ENCODE data around the gene RNF44. TPM values are rescaled to one million over a fixed set of nuclear protein-coding genes. Genes with fewer than 3 reads are reported as not detected.
"Not testable (repeated sequence)": the region's sequence is repeated elsewhere in the genome, so short reads cannot be mapped to it uniquely, and the experiment has no call there.

RNF44 gene
- total and polyA plus RNA-seq, 2 of the 4 experiments (the other 2 are of a cell fraction): 0.54 to 12.4 TPM

DNA sequence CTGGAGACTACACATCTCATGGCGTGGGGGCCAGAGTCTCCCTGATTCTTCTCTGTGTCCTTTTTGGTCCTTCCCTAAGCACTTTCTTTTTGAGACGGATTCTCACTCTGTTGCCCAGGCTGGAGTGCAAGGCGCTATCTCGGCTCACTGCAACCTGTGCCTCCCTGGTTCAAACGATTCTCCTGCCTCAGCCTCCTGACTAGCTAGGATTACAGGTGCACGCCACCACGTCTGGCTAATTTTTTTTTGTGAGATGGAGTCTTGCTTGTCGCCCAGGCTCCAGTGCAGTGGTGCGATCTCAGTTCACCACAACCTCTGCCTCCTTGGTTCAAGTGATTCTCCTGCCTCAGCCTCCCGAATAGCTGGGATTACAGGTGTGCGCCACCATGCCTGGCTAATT lies 13.7 kb upstream of the RNF44 start:
- WGBS, 2 experiments (ENCODE audit: extremely low coverage in 2 of 2, insufficient read length in 1 of 2): 84% methylated on average over 7 of the region's 11 CpGs; no CpG with 5 or more reads in 1 of the 2 experiments
- H2BK20ac ChIP-seq (ENCODE audit: low read depth, low read length); DNase-seq; H3K4me2 ChIP-seq (ENCODE audit: low read depth, low read length); H3K56ac ChIP-seq (ENCODE audit: extremely low read depth, insufficient read depth, low read length); POLR2A ChIA-PET (ENCODE audit: unreplicated experiment); H3K79me1 ChIP-seq (ENCODE audit: low read depth in 1 of 2, low read length in 2 of 2); H2BK120ac ChIP-seq (ENCODE audit: low read depth, low read length); H3K4ac ChIP-seq (ENCODE audit: low read depth, low read length); H3K23ac ChIP-seq (ENCODE audit: low read depth, low read length); H3K36me3 ChIP-seq (ENCODE audit: control insufficient read depth, insufficient read depth, low read length); H3K9ac ChIP-seq (ENCODE audit: low read depth, low read length); H2AK5ac ChIP-seq (ENCODE audit: low read depth, low read length); H2BK15ac ChIP-seq (ENCODE audit: low read depth, low read length); H2AK9ac ChIP-seq (replicated peaks; ENCODE audit: low read depth, low read length, poor library complexity); ATAC-seq (ENCODE audit: low read depth); H2AFZ ChIP-seq (replicated peaks; ENCODE audit: low read length, poor library complexity); H3K14ac ChIP-seq (replicated peaks; ENCODE audit: low read depth, low read length); H3K18ac ChIP-seq (ENCODE audit: low read depth, low read length); H3K4me3 ChIP-seq (ENCODE audit: insufficient read depth, low read depth, low read length); CTCF ChIA-PET; H2BK5ac ChIP-seq (ENCODE audit: low read depth, low read length, poor library complexity, severe bottlenecking); BruUV-seq (replicated peaks); H4K20me1 ChIP-seq (ENCODE audit: insufficient read depth, low read length); H4K5ac ChIP-seq (ENCODE audit: low read depth, low read length); dilution Hi-C loops (cut with HindIII; ENCODE audit: low sequenced_read_pairs, unreplicated experiment); H4K8ac ChIP-seq (ENCODE audit: low read depth in 2 of 2, low read length in 2 of 2); H3K4me1 ChIP-seq (ENCODE audit: control insufficient read depth, insufficient read depth, low read length); H3K27ac ChIP-seq (ENCODE audit: insufficient read depth, low read length); H3K9me1 ChIP-seq (ENCODE audit: insufficient read depth, low read length); H3K9me3 ChIP-seq (ENCODE audit: control insufficient read depth, insufficient read depth, low read length); intact Hi-C loops (cut with micrococcal nuclease); H4K91ac ChIP-seq (ENCODE audit: insufficient read depth, low read depth, low read length): not testable (repeated sequence)
- H3K27me3 ChIP-seq (ENCODE audit: control insufficient read depth, insufficient read depth, low read length): peaks cover 19% of the 10 kb centered on the region; the same call in 1 of the 2 replicates
- in situ Hi-C loops (cut with MboI; ENCODE audit: low sequenced_read_pairs): loop anchor here (25.0 kb wide), 1 partner anchor 814 kb away; no protein-coding TSS in a partner anchor

All from IMR-90 (cell line).